Measurements from ENCODE around the gene RAP1A. TPM values are rescaled to one million over a fixed set of nuclear protein-coding genes. Genes with fewer than 3 reads are reported as not detected.

The RAP1A gene
- total and polyA plus RNA-seq, 11 donors: 52.6 to 134 (median 99.1) TPM

- DNase-seq: peak in 1 of 5 donors; percentile 28
- Histone ChIP-seq H3K36me3 (no peaks in the 10 kb centered on the region), H3K9me3 (no peaks in the 10 kb centered on the region), H3K4me1 (peaks cover 11 to 62% (median 30%) of the 10 kb centered on the region in 12 donors), H3K4me3 (peak overlapping the region in 9 of 12 donors; percentile 3 to 26 (median 9)), H3K27me3 (no peaks in the 10 kb centered on the region), H3K27ac (peak overlapping the region; percentile 80 to 92 (median 82))
- WGBS, 4 donors: 26 to 38% (median 37%) methylated on average over 5 of the region's 5 CpGs
- TF ChIP-seq POLR2A (IDR thresholded peaks at IDR 0.05): no peak
- TF ChIP-seq CTCF (IDR thresholded peaks at IDR 0.05): no peak
- ATAC-seq: peak in 1 of 4 donors; percentile 1
- intact Hi-C loops (cut with DNase I): loop anchor here in 7 of 10 donors (1.0 to 10.0 kb wide), 7 partner anchors 25 to 85 kb away; partner anchors contain the start of gene RAP1A (in 3 of the 7)
These were observed 25.9 kb upstream of the RAP1A start for GRCh38 chr1:111593403-111594305.

DNA sequence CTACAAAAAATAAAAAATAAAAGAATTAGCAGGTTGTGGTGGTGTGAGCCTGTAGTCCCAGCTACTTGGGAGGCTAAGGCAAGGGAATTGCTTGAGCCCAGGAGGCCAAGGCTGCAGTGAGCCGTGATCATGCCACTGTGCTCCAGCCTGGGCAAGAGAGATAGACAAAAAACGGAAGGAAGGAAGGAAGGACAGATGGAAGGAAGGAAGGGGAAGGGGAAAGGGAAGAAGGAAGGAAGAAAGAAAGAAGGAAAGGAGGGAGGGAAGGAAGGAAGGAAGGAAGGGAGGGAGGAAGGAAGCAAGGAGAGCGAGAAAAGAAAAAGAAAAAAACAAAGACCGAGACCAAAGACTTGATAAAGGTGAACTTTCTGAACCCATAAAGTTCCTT lies 25.3 kb upstream of the RAP1A start:
- WGBS, 4 donors: 62 to 77% (median 70%) methylated on average over 4 of the region's 4 CpGs
- Histone ChIP-seq H3K36me3 (no peaks in the 10 kb centered on the region), H3K9me3 (no peaks in the 10 kb centered on the region), H3K4me3 (no peak overlapping the region), H3K27me3 (no peaks in the 10 kb centered on the region), H3K27ac (peak overlapping the region in 11 of 12 donors; percentile 80 to 92 (median 83)), H3K4me1 (peaks cover 11 to 62% (median 30%) of the 10 kb centered on the region in 12 donors)
- ATAC-seq (no peak), DNase-seq (no peak)
- intact Hi-C loops (cut with DNase I): loop anchor here in 3 of 10 donors (5.0 to 10.0 kb wide), 2 partner anchors 63 to 79 kb away; no protein-coding TSS in a partner anchor
- no peak for TF ChIP-seq CTCF (IDR thresholded peaks at IDR 0.05)
- no peak for TF ChIP-seq POLR2A (IDR thresholded peaks at IDR 0.05)

DNA sequence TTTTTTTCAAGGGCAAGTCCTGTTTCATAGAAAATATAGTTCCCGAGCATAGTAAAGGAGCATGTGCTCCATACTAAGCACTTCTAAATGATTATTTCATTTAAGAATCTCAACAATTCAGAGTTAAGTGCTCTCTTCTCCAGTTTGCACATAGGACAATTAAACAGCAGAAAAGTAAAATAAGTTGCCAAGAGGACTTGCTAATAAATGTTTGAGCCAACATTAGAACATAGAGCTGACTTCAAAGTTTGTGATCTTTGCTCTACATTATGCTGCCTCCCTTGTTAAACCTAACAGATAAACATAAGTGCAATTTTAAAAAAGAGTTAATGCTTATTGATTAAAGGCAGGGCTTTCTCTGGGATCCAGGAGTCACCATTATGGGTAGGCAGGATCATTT lies 23.8 kb upstream of the RAP1A start:
- ATAC-seq (no peak), DNase-seq (no peak)
- Histone ChIP-seq H3K4me3 (no peak overlapping the region), H3K27ac (peak overlapping the region in 3 of 12 donors; percentile 3 to 67 (median 14)), H3K27me3 (no peaks in the 10 kb centered on the region), H3K4me1 (peaks cover 11 to 67% (median 30%) of the 10 kb centered on the region in 12 donors), H3K9me3 (no peaks in the 10 kb centered on the region), H3K36me3 (no peaks in the 10 kb centered on the region)
- intact Hi-C loops (cut with DNase I): loop anchor here in 2 of 10 donors (10.0 kb wide), 1 partner anchor 81 kb away; no protein-coding TSS in a partner anchor
- WGBS, 4 donors: 47 to 73% (median 65%) methylated on average over 1 of the region's 1 CpG
- TF ChIP-seq POLR2A (IDR thresholded peaks at IDR 0.05): no peak
- TF ChIP-seq CTCF (IDR thresholded peaks at IDR 0.05): no peak

DNA sequence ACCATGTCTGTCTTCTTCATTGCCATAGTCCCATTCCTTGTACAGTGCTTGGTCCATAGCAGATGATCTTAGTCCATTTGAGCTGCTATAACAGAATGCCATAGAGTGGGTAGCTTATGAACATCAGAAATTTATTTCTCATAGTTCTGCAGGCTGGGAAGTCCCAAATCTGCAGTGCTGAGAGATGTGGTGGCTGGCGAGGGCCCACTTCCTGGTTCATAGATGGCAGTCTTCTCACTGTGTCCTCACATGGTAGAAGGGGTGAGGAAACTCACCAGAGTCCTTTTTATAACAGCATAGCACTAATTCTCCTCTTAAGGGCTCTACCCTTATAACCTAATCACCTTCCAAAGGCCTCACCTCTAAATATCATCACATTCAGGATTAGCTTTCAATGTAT lies 23.1 kb upstream of the RAP1A start:
- no peak overlapping the region for H3K4me3 ChIP-seq
- peaks cover 11 to 65% (median 28%) of the 10 kb centered on the region in 12 donors for H3K4me1 ChIP-seq
- no peak for TF ChIP-seq CTCF (IDR thresholded peaks at IDR 0.05)
- TF ChIP-seq POLR2A (IDR thresholded peaks at IDR 0.05): no peak
- no peaks in the 10 kb centered on the region for H3K9me3 ChIP-seq
- 89 to 96% (median 94%) methylated on average over 1 of the region's 1 CpG for WGBS, 4 donors
- H3K27me3 ChIP-seq: no peaks in the 10 kb centered on the region
- peak overlapping the region in 2 of 12 donors; percentile 33 to 67 for H3K27ac ChIP-seq
- ATAC-seq (no peak), DNase-seq (no peak)
- no peaks in the 10 kb centered on the region for H3K36me3 ChIP-seq
- intact Hi-C loops (cut with DNase I): loop anchor here in 2 of 10 donors (10.0 kb wide), 1 partner anchor 82 kb away; no protein-coding TSS in a partner anchor
